ENCODE measurements around the gene NDEL1. TPM values are rescaled to one million over a fixed set of nuclear protein-coding genes. Genes with fewer than 3 reads are reported as not detected.
A peak's percentile ranks its signal among the peaks of the same experiment; 100 is the strongest.

NDEL1 gene
- total RNA-seq, 1 donor from 2014 or later = 30.5 TPM

DNA sequence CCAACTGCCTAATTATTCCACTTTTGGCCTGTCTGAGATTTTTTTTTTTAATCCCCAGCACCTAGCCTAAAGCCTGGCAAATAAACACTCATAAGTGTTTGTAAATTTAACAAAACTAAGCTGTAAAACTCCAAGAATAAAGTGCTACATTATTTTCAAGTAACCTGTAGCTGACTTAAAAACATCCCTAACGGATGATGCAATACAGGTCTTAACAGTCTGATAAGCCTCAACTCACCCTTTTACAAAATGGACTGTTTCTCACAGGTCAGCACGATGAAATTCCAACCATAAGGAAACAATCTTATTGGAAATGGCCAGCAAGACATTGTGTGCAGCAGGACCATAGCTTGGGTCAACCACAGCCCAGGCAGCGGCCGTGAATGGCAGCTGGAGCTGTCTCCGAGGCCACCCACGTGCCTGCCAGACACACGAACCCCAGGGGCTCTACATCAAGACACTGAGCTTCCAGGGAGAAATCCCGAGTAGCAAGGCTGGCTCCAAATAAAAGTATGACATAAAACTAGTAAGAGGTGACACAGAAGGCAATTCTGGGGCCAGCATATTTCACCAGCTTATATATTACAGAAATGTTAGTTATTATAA is 58.9 kb downstream of the NDEL1 start:
- no peaks in the 10 kb centered on the region for H3K27me3 Mint-ChIP-seq
- no peaks in the 10 kb centered on the region for H3K9me3 Mint-ChIP-seq (ENCODE audit: low read depth)
- H3K4me1 Mint-ChIP-seq (ENCODE audit: low read depth) = no peaks in the 10 kb centered on the region
- H3K4me3 Mint-ChIP-seq (ENCODE audit: low read depth) = no peak overlapping the region
- DNase-seq (ENCODE audit: low spot score, unreplicated experiment) = no peak
- peaks cover 37% of the 10 kb centered on the region for H3K36me3 Mint-ChIP-seq (ENCODE audit: insufficient read depth)
- H3K27ac Mint-ChIP-seq = no peak overlapping the region
- TF ChIP-seq, protein P1, sequence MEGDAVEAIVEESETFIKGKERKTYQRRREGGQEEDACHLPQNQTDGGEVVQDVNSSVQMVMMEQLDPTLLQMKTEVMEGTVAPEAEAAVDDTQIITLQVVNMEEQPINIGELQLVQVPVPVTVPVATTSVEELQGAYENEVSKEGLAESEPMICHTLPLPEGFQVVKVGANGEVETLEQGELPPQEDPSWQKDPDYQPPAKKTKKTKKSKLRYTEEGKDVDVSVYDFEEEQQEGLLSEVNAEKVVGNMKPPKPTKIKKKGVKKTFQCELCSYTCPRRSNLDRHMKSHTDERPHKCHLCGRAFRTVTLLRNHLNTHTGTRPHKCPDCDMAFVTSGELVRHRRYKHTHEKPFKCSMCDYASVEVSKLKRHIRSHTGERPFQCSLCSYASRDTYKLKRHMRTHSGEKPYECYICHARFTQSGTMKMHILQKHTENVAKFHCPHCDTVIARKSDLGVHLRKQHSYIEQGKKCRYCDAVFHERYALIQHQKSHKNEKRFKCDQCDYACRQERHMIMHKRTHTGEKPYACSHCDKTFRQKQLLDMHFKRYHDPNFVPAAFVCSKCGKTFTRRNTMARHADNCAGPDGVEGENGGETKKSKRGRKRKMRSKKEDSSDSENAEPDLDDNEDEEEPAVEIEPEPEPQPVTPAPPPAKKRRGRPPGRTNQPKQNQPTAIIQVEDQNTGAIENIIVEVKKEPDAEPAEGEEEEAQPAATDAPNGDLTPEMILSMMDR (IDR thresholded peaks at IDR 0.05; ENCODE audit: unreplicated experiment) = no peak

DNA sequence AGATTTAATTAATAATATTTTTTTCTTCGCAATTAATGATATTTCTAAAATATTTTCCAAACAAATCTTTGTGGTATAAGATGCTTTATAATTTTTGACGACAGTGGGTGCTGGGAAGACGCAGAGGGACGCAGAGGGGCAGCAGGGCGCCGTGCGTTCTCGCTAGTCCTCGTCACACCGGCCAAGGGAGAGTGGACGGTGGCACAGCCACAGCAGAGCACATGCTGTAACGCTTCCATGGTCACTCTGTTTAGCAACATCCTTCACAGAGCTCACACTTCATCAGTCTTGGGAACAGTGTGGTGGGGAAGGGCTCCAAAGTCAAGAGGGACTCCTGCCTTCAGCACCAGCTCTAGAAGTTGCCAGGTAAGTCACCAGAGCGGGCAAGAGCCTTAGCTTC is 60.4 kb downstream of the NDEL1 start:
- no peaks in the 10 kb centered on the region for H3K4me1 Mint-ChIP-seq (ENCODE audit: low read depth)
- TF ChIP-seq, protein P1 (IDR thresholded peaks at IDR 0.05; ENCODE audit: unreplicated experiment) = no peak
- peaks cover 37% of the 10 kb centered on the region for H3K36me3 Mint-ChIP-seq (ENCODE audit: insufficient read depth)
- H3K4me3 Mint-ChIP-seq (ENCODE audit: low read depth) = no peak overlapping the region
- no peaks in the 10 kb centered on the region for H3K9me3 Mint-ChIP-seq (ENCODE audit: low read depth)
- no peaks in the 10 kb centered on the region for H3K27me3 Mint-ChIP-seq
- DNase-seq (ENCODE audit: low spot score, unreplicated experiment) = no peak
- H3K27ac Mint-ChIP-seq = peak overlapping the region; percentile 10

GRCh38 chr17:8499171-8499570 is 63.5 kb downstream of the NDEL1 start:
- H3K27me3 Mint-ChIP-seq = no peaks in the 10 kb centered on the region
- no peak overlapping the region for H3K4me3 Mint-ChIP-seq (ENCODE audit: low read depth)
- no peak for DNase-seq (ENCODE audit: low spot score, unreplicated experiment)
- TF ChIP-seq, protein P1 (IDR thresholded peaks at IDR 0.05; ENCODE audit: unreplicated experiment) = no peak
- H3K4me1 Mint-ChIP-seq (ENCODE audit: low read depth) = no peaks in the 10 kb centered on the region
- H3K27ac Mint-ChIP-seq = no peak overlapping the region
- no peaks in the 10 kb centered on the region for H3K9me3 Mint-ChIP-seq (ENCODE audit: low read depth)
- H3K36me3 Mint-ChIP-seq (ENCODE audit: insufficient read depth) = peaks cover 35% of the 10 kb centered on the region

DNA sequence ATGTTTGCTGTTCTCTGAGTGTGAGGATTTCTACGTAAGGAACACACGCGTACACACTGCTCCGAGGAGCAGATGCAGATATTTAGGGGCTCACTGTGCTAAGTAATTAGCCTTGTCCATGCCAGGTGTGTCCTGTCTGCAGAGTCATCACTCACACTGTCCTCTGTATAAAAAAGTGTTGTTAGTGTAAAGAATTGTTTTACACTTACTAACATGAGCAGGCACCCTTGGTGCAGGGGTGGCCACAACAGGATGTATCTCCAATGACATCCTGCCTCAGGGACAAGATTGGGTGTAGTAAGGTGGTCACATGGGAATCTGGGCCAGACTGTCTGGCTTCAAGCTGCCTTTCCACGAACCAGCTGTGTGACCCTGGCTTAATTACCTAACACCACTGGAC is 63.9 kb downstream of the NDEL1 start:
- no peak overlapping the region for H3K27ac Mint-ChIP-seq
- peaks cover 34% of the 10 kb centered on the region for H3K36me3 Mint-ChIP-seq (ENCODE audit: insufficient read depth)
- H3K4me1 Mint-ChIP-seq (ENCODE audit: low read depth) = no peaks in the 10 kb centered on the region
- TF ChIP-seq, protein P1 (IDR thresholded peaks at IDR 0.05; ENCODE audit: unreplicated experiment) = no peak
- no peaks in the 10 kb centered on the region for H3K9me3 Mint-ChIP-seq (ENCODE audit: low read depth)
- H3K27me3 Mint-ChIP-seq = no peaks in the 10 kb centered on the region
- DNase-seq (ENCODE audit: low spot score, unreplicated experiment) = no peak
- H3K4me3 Mint-ChIP-seq (ENCODE audit: low read depth) = no peak overlapping the region

- Mint-ChIP-seq H3K36me3 (ENCODE audit: insufficient read depth) (peaks cover 35% of the 10 kb centered on the region), H3K4me1 (ENCODE audit: low read depth) (no peaks in the 10 kb centered on the region), H3K4me3 (ENCODE audit: low read depth) (no peak overlapping the region), H3K27me3 (no peaks in the 10 kb centered on the region), H3K27ac (peak overlapping the region; percentile 19), H3K9me3 (ENCODE audit: low read depth) (no peaks in the 10 kb centered on the region)
- TF ChIP-seq, protein P1 (IDR thresholded peaks at IDR 0.05; ENCODE audit: unreplicated experiment) = no peak
- DNase-seq (ENCODE audit: low spot score, unreplicated experiment) = no peak
These were observed 64.9 kb downstream of the NDEL1 start for GRCh38 chr17:8500609-8501008.
